Endometrium (tissue), 2 donors: ENCODE results near the gene INF2.
"Not testable (repeated sequence)": the region's sequence is repeated elsewhere in the genome, so short reads cannot be mapped to it uniquely, and the experiment has no call there.

Experiments
- FAIRE-seq: peaks from 2 replicates; lab custom pipeline; 2012; peaks lifted over from hg19 to GRCh38; lab: Jason Lieb, UNC
- donor health status: control.
- donor health status: control.

The INF2 gene

DNA sequence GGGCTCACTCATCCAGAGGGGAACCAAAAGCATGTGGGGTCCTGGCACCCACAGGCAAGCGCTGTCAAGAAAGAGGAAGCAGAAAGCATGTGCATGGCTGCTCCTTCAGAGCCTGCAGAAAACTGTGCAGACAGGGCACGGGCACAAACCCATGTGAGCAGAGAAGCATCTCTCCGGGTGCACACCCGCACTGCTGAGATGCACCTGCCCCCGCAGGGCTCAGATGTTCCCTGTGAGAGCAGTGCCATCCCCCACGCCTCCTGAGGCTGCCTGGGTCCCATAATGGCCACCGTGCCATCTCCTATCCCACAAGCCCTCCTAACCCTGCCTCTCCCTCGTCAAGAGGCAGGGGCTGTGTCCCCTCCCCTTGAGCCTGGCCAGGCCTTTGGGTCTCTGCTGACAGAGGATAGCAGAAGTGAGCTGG lies 32.3 kb upstream of the INF2 start:
- FAIRE-seq: no peak

DNA sequence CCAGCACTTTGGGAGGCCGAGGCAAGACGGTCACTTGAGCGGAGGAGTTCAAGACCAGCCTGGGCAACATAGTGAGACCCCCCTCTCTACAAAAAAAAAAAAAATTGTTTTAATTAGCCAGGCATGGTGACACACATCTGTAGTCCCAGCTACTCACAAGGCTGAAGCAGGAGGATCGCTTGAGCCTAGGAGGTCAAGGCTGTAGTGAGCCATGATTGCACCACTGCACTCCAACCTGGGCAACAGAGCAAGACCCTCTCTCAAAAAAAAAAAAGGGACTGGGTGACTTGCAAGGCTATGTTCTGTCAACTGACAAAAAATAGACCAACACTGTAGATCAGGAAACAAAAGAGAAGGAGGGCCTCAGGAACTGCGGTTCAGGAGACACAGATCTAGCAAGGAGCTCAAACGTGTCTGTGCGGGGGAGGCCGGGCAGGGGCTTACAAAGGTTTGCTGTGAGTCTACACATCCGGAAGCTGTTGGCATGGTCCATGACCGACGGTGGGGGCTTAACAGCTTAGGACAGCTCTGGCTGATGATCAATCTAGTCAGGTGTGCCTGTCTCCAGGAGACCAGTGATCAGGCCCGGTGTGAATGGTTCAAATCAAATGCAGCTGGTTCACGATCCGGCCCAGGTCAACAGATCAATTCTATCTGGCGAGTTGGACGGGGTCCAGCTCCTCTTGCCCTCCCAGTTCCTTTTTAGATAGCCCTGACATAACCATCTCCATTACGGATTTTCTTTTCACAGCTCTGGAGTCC lies 31.7 kb upstream of the INF2 start:
- FAIRE-seq: no peak

DNA sequence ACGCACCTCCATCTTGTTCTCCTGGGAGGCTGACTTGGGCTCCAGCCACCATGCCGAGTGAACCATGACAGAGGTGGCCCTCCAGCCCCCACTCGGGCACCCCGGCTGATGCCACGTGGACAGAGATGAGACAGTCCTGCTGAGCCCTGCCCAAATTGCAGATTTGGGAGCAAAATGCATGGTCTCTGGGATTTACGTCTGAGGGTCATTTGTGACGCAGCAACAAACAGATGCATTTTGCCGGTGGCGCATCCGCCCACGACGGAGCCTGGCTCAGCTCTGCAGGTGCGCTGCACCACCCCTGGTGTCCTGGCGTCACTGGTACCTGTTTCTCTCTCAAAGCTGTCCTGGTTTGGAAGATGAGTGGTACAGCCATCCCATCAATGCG lies 31.1 kb upstream of the INF2 start:
- FAIRE-seq: no peak

DNA sequence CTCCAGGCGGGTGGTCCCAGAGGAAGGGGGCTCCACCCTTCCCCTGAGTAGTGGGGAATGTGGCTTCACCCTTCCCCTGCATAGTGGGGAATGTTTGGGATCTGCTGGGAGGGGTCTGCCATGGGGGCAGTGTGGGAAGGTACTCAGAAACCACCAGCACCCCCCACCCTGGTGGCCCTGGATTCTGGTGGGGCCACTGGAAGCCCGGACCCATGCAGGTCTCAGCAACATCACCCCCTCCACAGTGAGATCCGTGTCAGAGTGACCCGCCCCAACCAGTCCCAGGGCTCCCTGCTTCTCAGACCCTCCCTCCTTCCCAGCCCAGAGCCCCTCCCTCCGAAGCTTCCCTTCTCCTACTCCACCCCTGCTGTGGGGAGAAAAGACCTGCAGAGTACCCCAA lies 30.3 kb upstream of the INF2 start:
- FAIRE-seq: no peak

DNA sequence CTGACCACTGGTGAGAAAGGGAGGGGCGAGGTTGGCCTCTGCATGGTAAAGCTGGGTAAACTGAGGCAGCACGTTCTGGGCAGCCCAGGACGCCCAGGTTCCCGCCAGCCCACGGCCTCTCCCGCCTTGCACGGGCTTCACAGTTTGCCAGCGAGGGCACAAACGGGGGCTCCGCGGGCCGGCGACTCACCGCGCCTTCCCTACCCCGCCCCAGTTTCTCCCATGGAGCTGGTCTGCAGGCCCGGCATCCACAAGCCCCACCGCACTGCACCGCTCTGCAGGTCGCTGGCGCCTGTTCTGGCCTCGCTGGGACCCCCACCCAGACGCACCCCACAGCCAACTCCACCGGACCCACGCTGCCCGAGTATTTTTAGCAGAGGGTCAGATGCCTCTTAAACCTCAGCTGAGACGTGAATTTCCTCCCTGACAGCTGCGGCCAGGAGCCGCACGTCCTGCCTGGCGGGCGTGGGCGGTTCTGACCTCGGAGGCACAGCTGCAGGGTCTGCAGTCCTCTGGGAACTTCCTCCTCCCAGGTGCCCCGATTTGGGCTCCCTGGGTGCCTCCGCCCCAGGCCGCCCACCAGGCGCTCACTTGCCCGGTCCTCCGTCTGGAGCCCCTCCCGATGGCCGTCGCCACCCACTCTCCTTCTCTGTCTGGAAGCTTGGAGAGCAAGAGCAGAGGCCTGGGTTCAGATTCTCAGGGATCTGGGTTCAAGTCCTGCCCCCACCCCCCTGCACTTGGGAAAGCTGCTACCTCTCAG lies 29.5 kb upstream of the INF2 start:
- FAIRE-seq: no peak

DNA sequence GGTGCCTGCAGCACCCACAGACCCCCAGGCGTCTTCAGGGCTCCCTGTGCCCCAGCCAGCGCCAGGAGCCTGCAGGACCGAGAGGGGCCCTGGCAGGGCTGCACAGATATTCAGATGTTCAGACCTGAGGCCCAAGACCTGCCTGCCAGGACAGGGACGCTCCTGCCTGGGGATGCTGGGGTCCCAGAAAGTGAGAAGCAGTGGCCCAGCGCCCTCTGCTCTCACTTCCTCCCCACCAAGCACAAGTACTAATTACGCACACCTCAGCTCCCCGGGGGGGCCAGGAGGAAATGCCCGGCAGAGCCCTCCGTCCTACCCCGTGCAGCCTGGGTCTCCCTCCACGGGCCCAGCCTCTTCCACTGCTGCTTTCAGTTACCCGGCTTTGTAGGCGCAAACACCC lies 28.8 kb upstream of the INF2 start:
- FAIRE-seq: no peak

DNA sequence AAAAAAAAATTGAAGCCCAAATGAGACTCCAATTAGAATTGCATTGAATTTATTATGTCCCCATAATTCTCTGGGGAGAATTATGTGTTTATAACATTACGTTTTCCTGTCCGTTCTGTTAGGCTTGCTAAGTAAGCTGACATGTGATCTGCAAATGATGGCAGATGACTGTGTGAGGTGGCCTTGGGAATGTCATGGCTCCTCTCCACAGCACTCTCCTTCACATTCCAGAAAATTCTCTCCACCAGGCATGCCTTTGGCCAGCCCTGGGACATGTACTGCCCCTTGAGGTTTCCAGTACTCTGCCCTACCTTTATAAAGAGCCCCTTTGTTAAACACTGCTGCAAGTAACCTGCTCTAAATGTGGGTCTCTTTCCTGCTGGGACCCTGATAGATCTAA lies 28.3 kb upstream of the INF2 start:
- FAIRE-seq: no peak

DNA sequence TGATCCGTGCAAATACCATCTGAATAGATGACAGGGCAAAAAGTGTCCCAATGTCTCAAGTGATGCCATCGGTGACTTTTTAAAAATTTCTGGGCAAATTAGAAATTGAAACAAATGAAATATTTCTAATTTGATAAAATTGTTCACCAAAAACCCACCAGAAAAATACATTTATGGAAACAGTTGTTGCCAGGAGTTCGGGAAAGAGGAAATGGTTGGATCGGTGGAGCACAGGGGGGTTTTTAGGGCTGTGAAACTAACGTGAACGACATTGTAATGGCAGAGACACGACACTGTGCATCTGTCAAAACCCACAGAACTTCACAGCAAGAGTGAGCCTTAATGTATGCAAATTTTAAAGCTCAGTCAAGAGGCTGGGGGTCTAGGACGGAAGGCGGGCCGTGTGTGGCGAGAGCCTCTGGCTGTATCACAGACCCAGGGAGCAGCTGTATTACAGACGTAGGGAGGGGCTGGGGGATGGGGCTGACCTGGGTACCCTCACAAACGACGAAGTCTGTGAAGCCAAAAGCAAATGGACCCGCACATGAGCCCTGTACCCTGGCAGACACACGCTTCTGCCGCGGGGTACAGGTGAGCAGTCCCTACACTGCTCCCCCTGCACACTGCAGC lies 27.8 kb upstream of the INF2 start:
- not testable (repeated sequence) for FAIRE-seq

DNA sequence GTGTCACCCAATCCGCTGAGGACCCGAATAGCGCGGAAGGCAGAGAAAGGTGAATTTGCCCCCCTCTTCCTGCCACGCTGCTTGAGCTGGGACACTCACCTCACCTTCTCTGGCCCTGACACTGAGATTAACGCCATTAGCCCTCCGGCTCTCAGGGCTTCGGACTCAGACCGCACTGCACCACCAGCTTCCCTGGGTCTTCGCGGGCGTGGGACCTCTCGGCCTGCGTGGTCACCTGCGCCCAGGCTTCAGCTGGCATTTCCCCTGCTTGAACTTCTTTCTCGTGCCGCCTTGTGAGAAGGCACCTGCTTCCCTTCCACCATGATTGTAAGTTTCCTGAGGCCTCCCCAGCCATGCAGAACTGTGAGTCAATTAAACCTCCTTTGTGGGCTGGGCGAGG lies 26.9 kb upstream of the INF2 start:
- not testable (repeated sequence) for FAIRE-seq

DNA sequence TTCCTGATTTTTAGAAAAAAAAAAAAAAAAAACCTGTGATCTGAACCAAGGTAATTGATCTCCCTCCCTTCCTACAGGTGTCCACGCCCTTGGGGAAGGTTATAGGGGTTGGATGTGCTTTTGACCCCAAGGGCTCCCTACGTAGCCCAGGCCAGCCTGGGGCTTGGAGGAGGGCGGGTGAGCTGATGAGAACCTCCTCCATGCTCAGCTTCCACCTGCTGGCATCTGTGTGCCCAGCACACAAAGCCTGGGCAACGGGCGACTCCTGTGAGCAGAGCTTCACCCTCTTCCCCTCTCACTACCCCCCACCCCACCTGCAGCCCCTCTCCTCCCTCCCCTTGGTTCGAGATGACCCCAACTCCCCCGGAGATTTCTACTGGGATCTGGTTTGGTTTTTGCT lies 25.3 kb upstream of the INF2 start:
- FAIRE-seq: no peak

DNA sequence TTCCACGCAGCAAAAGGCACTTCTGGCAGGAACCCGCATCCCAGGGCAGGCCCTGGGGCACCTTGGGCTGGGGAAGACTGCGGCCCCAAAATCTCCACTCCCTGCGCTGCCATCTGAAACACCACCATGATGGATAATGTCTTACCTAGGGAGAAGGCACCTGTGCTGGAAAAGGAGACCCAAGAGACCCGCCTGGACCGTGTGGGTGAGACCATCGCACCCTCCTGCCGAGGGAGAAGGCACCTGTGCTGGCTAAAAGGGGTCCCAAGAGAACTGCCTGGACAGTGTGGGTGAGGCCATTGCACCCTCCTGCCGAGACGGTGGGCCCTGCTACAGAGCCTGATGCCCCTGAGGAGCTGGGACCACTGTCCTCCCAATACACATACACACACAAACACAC lies 24.8 kb upstream of the INF2 start:
- no peak for FAIRE-seq

DNA sequence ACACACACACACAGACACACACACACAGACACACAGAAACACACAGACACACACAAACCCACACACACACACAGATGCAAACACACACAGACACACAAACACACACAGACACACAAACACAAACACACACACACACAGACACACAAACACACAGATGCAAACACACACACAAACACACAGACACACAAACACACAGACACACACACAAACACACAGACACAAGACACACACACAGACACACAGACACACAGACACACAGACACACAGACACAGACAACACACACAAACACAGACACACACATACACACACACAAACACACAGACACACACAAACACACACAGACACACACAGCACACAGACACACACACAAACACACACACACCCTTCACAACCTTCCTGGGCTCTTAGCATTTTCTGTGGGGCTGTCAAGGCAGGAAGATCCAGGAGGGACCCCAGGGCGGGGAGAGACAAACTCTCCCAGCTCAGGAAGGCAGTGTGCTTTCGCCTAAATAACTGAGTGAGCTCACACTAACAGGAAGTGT lies 24.2 kb upstream of the INF2 start:
- no peak for FAIRE-seq

DNA sequence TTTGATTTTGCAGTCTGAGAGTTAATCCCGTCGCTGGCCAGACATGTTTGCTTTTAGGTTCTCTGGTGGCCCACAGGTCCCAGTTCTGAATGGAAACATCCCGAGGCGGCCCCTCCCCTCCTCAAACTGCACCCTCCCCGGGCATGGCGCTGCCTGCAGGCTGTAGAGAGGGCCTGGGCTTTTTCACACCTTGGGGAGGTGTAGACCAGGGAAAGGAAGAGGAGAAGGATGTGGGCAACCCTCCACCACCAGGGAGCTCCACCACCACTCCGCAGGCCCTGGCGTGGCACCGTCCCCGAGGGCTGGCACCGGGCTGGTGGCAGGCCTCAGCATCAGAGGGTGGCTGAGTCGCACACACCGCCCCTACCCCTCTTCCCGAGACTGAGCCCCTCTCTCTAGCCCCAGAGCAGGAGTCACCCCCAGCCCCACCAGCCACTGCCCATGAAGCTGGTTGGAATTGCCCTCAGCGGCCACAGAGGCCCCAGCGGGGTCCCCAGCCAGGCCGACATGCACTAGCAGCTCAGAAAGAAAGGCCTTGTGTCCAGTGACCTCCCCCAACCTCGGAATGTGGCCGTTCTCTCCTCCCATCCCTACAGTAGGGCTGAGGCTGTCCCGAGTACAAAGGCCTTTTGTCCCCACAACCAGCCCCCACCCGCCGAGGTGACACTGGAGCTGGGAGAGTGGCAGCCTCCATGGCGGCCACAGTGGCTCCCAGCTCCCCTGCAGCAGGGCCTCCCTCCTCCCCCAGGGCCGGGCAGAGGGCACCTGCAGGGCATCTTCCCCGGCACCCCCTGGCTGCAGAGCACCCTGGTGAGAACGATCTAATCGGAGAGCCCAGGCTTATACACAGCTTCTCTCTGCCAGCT lies 23.5 kb upstream of the INF2 start:
- FAIRE-seq: no peak

DNA sequence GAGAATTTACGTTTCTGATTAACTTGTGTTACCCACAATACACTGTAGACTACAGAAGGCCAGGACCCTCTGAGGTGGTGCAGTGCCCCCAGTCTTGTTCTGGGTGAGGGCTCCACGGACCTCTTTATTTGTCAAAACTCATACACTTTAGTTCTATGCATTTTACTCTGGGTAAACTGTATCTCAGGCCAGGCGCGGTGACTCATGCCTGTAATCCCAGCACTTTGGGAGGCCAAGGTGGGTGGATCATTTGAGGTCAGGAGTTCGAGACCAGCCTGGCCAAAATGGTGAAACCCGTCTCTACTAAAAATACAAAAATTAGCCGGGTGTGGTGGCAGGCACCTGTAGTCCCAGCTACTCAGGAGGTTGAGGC lies 22.9 kb upstream of the INF2 start:
- not testable (repeated sequence) for FAIRE-seq

DNA sequence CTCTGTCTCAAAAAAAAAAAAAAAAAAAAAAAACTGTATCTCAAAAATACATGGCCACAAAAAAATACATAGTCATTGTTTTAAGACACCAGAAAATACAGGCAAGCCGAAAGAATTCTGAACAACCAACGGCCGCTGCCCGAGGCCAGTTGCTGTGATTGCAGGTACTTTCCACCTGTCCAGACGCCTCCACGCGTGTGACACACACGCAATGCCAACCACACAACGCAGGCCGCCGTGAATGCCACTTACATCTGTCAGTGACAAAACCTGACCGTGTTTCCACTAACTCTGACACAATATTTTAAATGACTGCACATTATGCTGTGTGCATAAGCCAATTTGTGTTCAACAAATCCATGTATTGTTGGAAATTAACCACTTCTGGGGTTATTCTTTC lies 22.4 kb upstream of the INF2 start:
- FAIRE-seq: no peak

DNA sequence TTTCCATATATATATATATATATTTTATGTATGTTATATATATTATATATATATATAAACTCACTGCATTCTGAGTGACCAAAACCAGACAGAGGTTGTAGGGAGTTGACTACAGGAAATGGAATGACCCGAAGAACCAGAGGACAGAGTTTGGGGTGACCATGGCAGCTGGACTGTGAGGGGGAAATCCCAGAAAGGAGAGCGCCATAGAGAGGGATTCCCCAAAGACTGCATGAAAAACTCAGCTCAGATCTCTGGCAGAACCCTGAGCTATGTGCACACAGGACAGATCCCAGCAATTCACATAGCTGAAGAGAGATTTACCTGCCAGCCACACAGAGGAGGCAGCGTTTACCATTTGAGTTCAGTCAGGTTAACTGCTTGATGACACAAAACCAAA lies 19.7 kb upstream of the INF2 start:
- FAIRE-seq: no peak

DNA sequence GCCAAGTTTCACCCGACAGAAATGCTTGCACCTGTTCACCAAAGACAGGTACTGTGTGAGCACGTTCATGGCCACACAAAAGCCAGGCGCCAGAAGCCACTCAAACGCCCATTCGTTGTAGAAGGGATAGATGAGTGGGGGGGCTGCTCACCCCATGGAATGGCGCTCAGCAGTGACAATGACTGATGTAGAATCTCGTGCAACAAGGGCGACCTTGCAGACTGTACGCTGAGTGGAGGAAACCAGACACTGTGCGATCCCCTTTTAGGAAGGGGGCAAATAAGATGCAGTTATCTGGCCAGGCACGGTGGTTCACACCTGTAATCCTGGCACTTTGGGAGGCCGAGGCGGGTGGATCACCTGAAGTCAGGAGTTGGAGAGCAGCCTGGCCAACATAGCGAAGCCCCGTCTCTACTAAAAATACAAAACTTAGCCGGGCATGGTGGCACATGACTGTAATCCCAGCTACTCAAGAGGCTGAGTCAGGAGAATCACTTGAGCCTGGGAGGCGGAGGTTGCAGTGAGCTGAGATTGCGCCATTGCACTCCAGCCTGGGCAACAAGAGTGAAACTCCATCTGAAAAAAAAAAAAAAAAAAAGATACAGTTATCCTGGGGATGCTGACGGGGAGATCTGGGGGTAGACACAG lies 18.0 kb upstream of the INF2 start:
- FAIRE-seq: not testable (repeated sequence)

DNA sequence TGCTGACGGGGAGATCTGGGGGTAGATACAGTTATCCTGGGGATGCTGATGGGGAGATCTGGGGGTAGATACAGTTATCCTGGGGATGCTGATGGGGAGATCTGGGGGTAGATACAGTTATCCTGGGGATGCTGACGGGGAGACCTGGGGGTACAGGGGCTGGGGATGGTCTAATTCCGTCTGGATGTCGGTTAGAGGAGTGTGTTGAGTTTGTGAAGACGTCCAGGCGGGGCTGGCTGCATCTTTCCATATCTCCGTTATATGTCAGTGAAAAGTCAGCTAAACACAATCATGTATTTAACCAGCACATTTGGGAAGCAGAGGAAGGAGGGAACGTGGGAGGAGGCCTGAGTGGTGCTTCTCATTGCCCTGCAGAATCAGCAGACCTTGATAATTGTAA lies 17.3 kb upstream of the INF2 start:
- not testable (repeated sequence) for FAIRE-seq

DNA sequence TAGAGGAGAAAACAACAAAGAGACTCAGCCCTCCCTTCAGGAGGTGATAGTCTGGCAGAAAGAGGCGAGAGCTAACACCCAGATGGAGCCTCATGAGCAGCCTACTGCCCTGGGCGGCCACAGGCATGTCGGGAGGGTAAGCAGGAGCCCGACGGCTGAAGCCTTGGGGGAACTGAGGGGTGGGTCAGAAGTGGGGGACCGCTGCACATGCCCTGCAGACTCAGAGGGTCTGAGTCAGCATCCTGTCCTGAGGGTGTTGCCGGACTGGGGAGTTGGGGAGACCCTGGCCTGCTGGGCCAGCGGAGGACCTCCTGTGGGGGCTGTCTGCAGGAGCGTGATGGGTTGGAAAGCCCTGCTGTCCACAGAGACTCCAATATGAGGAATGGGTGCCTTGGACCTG lies 15.9 kb upstream of the INF2 start:
- no peak for FAIRE-seq

DNA sequence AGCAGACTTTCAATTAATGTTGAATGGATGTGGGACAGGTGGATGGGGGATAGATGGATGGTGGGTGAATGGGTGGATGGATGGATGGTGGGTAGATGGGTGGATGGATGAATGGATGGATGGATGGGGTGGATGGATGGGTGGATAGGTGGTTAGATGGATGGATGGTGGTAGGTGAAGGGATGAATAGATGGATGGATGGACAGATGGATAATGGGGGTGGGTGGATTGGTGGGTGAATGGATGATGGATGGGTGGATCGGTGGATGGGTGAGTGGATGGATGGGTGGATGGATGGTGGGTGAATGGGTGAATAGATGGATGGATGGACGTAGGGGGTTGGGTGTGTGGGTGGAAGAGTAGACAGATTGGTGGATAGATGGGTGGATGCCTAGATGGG lies 14.0 kb upstream of the INF2 start:
- FAIRE-seq: no peak

DNA sequence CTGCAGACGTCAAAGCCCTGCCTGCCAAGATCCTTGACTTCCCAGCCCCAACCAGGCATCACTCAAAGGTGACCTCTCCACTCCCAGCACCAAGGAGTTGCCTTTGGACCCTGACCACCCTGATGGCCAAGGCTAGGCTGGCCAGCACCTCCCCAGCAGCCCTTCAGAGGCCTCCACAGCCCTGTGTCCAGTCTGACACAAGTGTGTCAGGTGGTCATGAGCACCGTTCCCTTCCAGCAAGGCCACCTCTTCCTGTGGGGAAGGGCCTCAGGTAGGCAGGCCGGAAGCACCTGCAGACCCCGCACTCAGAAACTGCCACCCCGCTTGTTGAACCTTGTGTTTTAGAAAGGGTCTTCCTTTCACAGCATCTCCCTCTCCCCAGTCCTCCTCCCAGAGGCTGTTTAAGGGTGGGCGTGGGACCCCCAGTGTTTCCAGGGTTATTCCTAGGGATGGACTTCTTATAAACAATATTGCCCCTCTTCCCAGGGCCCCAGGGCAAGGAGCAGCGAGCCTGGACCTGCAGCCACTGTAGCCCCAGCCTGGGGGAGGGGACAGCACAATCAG lies 13.2 kb upstream of the INF2 start:
- FAIRE-seq: no peak
